NT2/D1 (cell line): ENCODE measurements around the gene TOMM7.

ENCODE experiments used
- DNase-seq: peaks from one replicate; pipeline ENCODE4 v3.0.0-alpha.2; 2011; ENCODE audit warnings: low read depth, low spot score
- H3K27me3 ChIP-seq: 2 replicates; pipeline ENCODE4 v1.6.0; 2011; ENCODE audit warnings: mild to moderate bottlenecking; ENCODE audit not compliant: insufficient read length, insufficient read depth
- H3K36me3 ChIP-seq: 2 replicates; pipeline ENCODE4 v1.6.1; 2011; ENCODE audit warnings: mild to moderate bottlenecking, low read length, mixed read lengths; ENCODE audit not compliant: insufficient read depth, insufficient read length
- H3K4me1 ChIP-seq: 2 replicates; pipeline ENCODE4 v1.5.1; 2011; ENCODE audit not compliant: insufficient read depth, insufficient read length
- H3K4me3 ChIP-seq: 2 replicates; pipeline ENCODE4 v1.5.1; 2011; ENCODE audit warnings: low read depth; ENCODE audit not compliant: insufficient read length
- H3K9ac ChIP-seq: 2 replicates; pipeline ENCODE4 v1.6.0; 2011; ENCODE audit warnings: low read depth; ENCODE audit not compliant: insufficient read length
- H3K9me3 ChIP-seq: 2 replicates; pipeline ENCODE4 v1.5.1; 2011; ENCODE audit warnings: mild to moderate bottlenecking, low read length; ENCODE audit not compliant: insufficient read depth
- SUZ12 ChIP-seq: IDR thresholded peaks from 2 replicates; pipeline ENCODE4 v1.6.1; 2011; ENCODE audit not compliant: insufficient read length, insufficient read depth; ENCODE audit errors: extremely low read depth
- YY1 ChIP-seq: IDR thresholded peaks from 2 replicates; pipeline ENCODE4 v1.6.1; 2011; ENCODE audit not compliant: insufficient read length, insufficient read depth
- ZNF274 ChIP-seq: IDR thresholded peaks from 2 replicates; pipeline ENCODE4 v1.6.1; 2011; ENCODE audit warnings: mild to moderate bottlenecking, low read depth, low read length

The TOMM7 gene

GRCh38 chr7:22864855-22865601, 42.4 kb upstream of the TOMM7 start:
- no peak overlapping the region for H3K9ac ChIP-seq
- no peaks in the 10 kb centered on the region for H3K27me3 ChIP-seq
- DNase-seq, result no peak
- no peaks in the 10 kb centered on the region for H3K4me1 ChIP-seq
- H3K4me3 ChIP-seq, result no peak overlapping the region
- no peaks in the 10 kb centered on the region for H3K9me3 ChIP-seq
- H3K36me3 ChIP-seq, result peaks cover 42% of the 10 kb centered on the region
- no peak for TF ChIP-seq SUZ12
- TF ChIP-seq ZNF274, result no peak
- TF ChIP-seq YY1, result no peak

GRCh38 chr7:22864301-22864700, 41.7 kb upstream of the TOMM7 start:
- peaks cover 45% of the 10 kb centered on the region for H3K36me3 ChIP-seq
- no peaks in the 10 kb centered on the region for H3K4me1 ChIP-seq
- no peak overlapping the region for H3K4me3 ChIP-seq

GRCh38 chr7:22863156-22863899, 40.7 kb upstream of the TOMM7 start:
- H3K27me3 ChIP-seq, result no peaks in the 10 kb centered on the region
- no peak overlapping the region for H3K4me3 ChIP-seq
- H3K9ac ChIP-seq, result no peak overlapping the region
- peaks cover 47% of the 10 kb centered on the region for H3K36me3 ChIP-seq
- TF ChIP-seq YY1, result no peak
- no peak for TF ChIP-seq ZNF274
- no peak for DNase-seq
- no peaks in the 10 kb centered on the region for H3K4me1 ChIP-seq
- H3K9me3 ChIP-seq, result no peaks in the 10 kb centered on the region

More at GRCh38 chr7:22864301-22864700, 41.7 kb upstream of the TOMM7 start:
- no peak for DNase-seq
- no peaks in the 10 kb centered on the region for H3K27me3 ChIP-seq
- TF ChIP-seq YY1 (no peak), SUZ12 (no peak), ZNF274 (no peak)
- no peak overlapping the region for H3K9ac ChIP-seq
- H3K9me3 ChIP-seq, result no peaks in the 10 kb centered on the region

GRCh38 chr7:22861576-22861975, 38.9 kb upstream of the TOMM7 start:
- Histone ChIP-seq H3K4me1 (no peaks in the 10 kb centered on the region), H3K9ac (no peak overlapping the region), H3K27me3 (no peaks in the 10 kb centered on the region), H3K36me3 (peaks cover 54% of the 10 kb centered on the region), H3K9me3 (no peaks in the 10 kb centered on the region), H3K4me3 (no peak overlapping the region)
- TF ChIP-seq SUZ12 (no peak), YY1 (no peak), ZNF274 (no peak)
- DNase-seq, result no peak

- Histone ChIP-seq H3K9me3 (no peaks in the 10 kb centered on the region), H3K4me1 (no peaks in the 10 kb centered on the region), H3K9ac (no peak overlapping the region), H3K4me3 (no peak overlapping the region), H3K27me3 (no peaks in the 10 kb centered on the region), H3K36me3 (peaks cover 60% of the 10 kb centered on the region)
- no peak for DNase-seq
- TF ChIP-seq ZNF274, result no peak
- TF ChIP-seq YY1, result no peak
- TF ChIP-seq SUZ12, result no peak
These were observed 38.3 kb upstream of the TOMM7 start for GRCh38 chr7:22860784-22861482.

- no peak overlapping the region for H3K9ac ChIP-seq
- no peaks in the 10 kb centered on the region for H3K27me3 ChIP-seq
- no peak for TF ChIP-seq YY1
- TF ChIP-seq ZNF274, result no peak
- TF ChIP-seq SUZ12, result no peak
- no peak for DNase-seq
- no peaks in the 10 kb centered on the region for H3K4me1 ChIP-seq
- H3K4me3 ChIP-seq, result no peak overlapping the region
- H3K36me3 ChIP-seq, result peaks cover 66% of the 10 kb centered on the region
- no peaks in the 10 kb centered on the region for H3K9me3 ChIP-seq
These were observed 37.7 kb upstream of the TOMM7 start for GRCh38 chr7:22860337-22860736.

GRCh38 chr7:22859641-22860290, 37.1 kb upstream of the TOMM7 start:
- DNase-seq, result no peak
- Histone ChIP-seq H3K4me3 (no peak overlapping the region), H3K27me3 (no peaks in the 10 kb centered on the region), H3K4me1 (no peaks in the 10 kb centered on the region), H3K9ac (no peak overlapping the region), H3K9me3 (no peaks in the 10 kb centered on the region), H3K36me3 (peaks cover 72% of the 10 kb centered on the region)
- TF ChIP-seq ZNF274, result no peak
- no peak for TF ChIP-seq SUZ12
- TF ChIP-seq YY1, result no peak
